ENCODE results near the gene CALML3. TPM values are rescaled to one million over a fixed set of nuclear protein-coding genes. Genes with fewer than 3 reads are reported as not detected.

The CALML3 gene
- total and polyA plus RNA-seq, 4 donors, result 0.02 to 0.11 (median 0.04) TPM; not detected in 1

DNA sequence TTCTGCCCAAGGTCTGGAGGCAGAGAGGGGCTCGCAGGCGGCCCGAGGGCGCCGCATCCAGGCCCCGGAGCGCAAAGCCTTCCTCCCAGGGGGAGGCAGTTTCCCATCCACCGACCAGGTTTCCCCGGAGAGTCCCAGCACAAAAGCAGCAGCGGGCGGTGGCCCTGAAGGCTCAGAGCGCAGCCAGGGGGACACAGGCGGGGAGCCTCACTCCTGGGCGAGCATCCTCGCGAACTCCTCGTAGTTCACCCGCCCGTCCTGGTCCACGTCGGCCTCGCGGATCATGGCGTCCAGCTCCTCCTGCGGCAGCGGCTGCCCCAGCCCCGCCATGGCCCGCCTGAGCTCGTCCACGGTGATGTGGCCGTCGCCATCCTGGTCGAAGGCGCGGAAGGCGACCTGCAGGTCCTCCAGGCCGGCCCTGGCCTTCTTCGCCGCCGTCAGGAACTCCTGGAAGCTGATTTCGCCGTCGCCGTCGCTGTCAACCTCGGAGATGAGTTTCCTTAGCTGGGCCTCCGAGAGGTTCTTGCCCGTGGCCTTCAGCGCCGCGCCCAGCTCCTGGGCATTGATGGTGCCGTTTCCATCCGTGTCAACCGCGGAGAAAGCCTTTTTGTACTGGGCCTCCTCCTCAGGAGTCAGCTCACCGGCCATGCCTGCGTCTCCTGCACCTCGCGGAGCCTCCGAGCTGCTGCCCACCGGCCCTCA, 25.8 kb upstream of the CALML3 start:
- no peaks in the 10 kb centered on the region for H3K9me3 ChIP-seq (ENCODE audit: control insufficient read depth in 4 of 4, insufficient read depth in 3 of 4, low read length in 3 of 4)
- peaks cover 0 to 27% (median 8%) of the 10 kb centered on the region in 5 donors for H3K4me1 ChIP-seq (ENCODE audit: control insufficient read depth in 5 of 5, insufficient read depth in 5 of 5, low read length in 5 of 5)
- WGBS, 2 donors, result 94 to 97% methylated on average over 61 of the region's 61 CpGs
- no peak overlapping the region for H3K27ac ChIP-seq (ENCODE audit: low read depth in 1 of 2, low read length in 1 of 2)
- TF ChIP-seq, protein P1, sequence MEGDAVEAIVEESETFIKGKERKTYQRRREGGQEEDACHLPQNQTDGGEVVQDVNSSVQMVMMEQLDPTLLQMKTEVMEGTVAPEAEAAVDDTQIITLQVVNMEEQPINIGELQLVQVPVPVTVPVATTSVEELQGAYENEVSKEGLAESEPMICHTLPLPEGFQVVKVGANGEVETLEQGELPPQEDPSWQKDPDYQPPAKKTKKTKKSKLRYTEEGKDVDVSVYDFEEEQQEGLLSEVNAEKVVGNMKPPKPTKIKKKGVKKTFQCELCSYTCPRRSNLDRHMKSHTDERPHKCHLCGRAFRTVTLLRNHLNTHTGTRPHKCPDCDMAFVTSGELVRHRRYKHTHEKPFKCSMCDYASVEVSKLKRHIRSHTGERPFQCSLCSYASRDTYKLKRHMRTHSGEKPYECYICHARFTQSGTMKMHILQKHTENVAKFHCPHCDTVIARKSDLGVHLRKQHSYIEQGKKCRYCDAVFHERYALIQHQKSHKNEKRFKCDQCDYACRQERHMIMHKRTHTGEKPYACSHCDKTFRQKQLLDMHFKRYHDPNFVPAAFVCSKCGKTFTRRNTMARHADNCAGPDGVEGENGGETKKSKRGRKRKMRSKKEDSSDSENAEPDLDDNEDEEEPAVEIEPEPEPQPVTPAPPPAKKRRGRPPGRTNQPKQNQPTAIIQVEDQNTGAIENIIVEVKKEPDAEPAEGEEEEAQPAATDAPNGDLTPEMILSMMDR (IDR thresholded peaks at IDR 0.05; ENCODE audit: control extremely low read depth, extremely low read depth), result no peak
- no peak overlapping the region for H3K4me3 ChIP-seq
- H3K9ac ChIP-seq (ENCODE audit: insufficient read depth in 1 of 2, low read length in 2 of 2), result no peak overlapping the region
- DNase-seq (no peak), ATAC-seq (ENCODE audit: insufficient read depth, low FRiP score) (no peak)
- H3K36me3 ChIP-seq (ENCODE audit: control insufficient read depth in 4 of 4, insufficient read depth in 4 of 4, low read length in 4 of 4), result no peaks in the 10 kb centered on the region
- H3K27me3 ChIP-seq (ENCODE audit: control insufficient read depth in 3 of 3, insufficient read depth in 3 of 3, low read length in 2 of 3), result no peaks in the 10 kb centered on the region

DNA sequence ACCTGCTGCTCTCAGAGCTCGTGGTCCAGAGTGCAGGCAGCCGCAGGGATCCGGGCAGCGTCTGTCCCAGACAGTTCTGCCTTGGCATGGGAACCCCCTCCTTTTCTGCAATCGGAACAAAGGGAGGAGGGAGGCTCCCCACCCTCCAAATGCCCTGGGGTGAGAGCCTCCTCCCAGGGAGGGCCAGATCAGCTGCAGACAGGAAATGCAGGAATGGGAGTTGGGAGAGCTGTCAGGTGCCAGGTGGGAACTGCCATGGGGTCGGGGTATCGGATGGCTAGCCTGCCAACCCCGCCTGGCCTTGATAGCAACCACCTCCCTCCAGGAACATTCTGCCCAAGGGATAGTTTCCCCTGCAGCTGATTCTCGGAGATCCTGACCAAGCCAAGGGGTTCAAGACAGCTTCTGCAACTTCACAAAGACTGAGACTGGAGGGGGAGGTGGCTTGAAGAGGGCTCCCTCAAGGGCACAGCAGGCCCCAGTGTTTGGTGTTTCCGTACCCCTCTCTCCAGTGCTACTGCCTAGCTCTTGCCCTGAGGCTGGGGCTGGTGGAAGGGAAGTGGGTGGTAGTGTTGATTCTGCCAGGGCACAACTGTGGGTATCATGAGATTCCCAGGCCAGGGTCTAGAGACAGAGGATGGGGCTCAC, 25.1 kb upstream of the CALML3 start, which contains the start of gene CALML5:
TSS of gene CALML5 (minus strand) at position 78 of the 648 bp plus-strand sequence. CDS start 132 bp downstream, outside the sequence.
- WGBS, 2 donors, result 92 to 94% methylated on average over 10 of the region's 10 CpGs
- TF ChIP-seq, protein P1 (IDR thresholded peaks at IDR 0.05; ENCODE audit: control extremely low read depth, extremely low read depth), result no peak

DNA sequence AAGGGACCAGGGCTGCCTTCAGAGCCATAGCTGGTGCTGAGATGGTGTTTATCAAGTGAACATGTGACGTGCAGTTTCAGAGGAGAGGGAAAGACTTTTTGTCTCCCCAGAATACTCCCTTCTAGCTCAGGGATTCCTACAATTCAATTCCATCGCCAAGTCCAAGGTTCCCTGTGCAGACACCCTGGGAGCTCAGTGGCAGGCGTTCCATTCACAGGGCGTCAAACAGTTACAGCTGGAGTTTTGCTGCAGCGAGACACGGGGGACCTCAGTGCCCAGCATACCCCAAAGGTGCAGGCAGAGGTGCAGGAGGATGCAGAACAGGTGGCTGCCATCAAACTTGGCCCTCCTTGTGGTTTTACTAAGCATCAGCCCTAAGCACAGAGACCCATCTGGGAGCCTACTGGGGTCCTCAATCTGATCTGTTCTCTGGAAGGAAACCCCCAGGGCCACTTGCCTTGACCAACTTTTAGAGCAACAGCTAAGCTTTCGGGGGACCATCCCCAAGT, 24.5 kb upstream of the CALML3 start:
- H3K36me3 ChIP-seq (ENCODE audit: control insufficient read depth in 4 of 4, insufficient read depth in 4 of 4, low read length in 4 of 4), result no peaks in the 10 kb centered on the region
- H3K27ac ChIP-seq (ENCODE audit: low read depth in 1 of 2, low read length in 1 of 2), result no peak overlapping the region
- no peak overlapping the region for H3K4me3 ChIP-seq
- TF ChIP-seq, protein P1 (IDR thresholded peaks at IDR 0.05; ENCODE audit: control extremely low read depth, extremely low read depth), result no peak
- 92 to 96% methylated on average over 7 of the region's 7 CpGs for WGBS, 2 donors
- H3K9me3 ChIP-seq (ENCODE audit: control insufficient read depth in 4 of 4, insufficient read depth in 3 of 4, low read length in 3 of 4), result no peaks in the 10 kb centered on the region
- DNase-seq, result peak in 1 of 3 donors; percentile 9
- H3K27me3 ChIP-seq (ENCODE audit: control insufficient read depth in 3 of 3, insufficient read depth in 3 of 3, low read length in 2 of 3), result no peaks in the 10 kb centered on the region
- no peak for ATAC-seq (ENCODE audit: insufficient read depth, low FRiP score)
- H3K9ac ChIP-seq (ENCODE audit: insufficient read depth in 1 of 2, low read length in 2 of 2), result no peak overlapping the region
- peaks cover 0 to 32% (median 8%) of the 10 kb centered on the region in 5 donors for H3K4me1 ChIP-seq (ENCODE audit: control insufficient read depth in 5 of 5, insufficient read depth in 5 of 5, low read length in 5 of 5)

More for the DNA sequence above, 25.1 kb upstream of the CALML3 start, which contains the start of gene CALML5:
- ATAC-seq (ENCODE audit: insufficient read depth, low FRiP score), result no peak
- DNase-seq, result no peak
- H3K27me3 ChIP-seq (ENCODE audit: control insufficient read depth in 3 of 3, insufficient read depth in 3 of 3, low read length in 2 of 3), result no peaks in the 10 kb centered on the region
- H3K27ac ChIP-seq (ENCODE audit: low read depth in 1 of 2, low read length in 1 of 2), result no peak within 1 kb of the TSS
- peaks cover 0 to 33% (median 8%) of the 10 kb centered on the region in 5 donors for H3K4me1 ChIP-seq (ENCODE audit: control insufficient read depth in 5 of 5, insufficient read depth in 5 of 5, low read length in 5 of 5)
- no peaks in the 10 kb centered on the region for H3K36me3 ChIP-seq (ENCODE audit: control insufficient read depth in 4 of 4, insufficient read depth in 4 of 4, low read length in 4 of 4)
- H3K9ac ChIP-seq (ENCODE audit: insufficient read depth in 1 of 2, low read length in 2 of 2), result no peak within 1 kb of the TSS
- no peaks in the 10 kb centered on the region for H3K9me3 ChIP-seq (ENCODE audit: control insufficient read depth in 4 of 4, insufficient read depth in 3 of 4, low read length in 3 of 4)
- H3K4me3 ChIP-seq, result no peak within 1 kb of the TSS

Measured in lung (tissue), 12 donors.